Activated CD8-positive, alpha-beta T cell treated with anti-CD3 and anti-CD28 coated beads for 36 hours (primary cell): Measurements from ENCODE around the gene ERCC2. TPM values are rescaled to one million over a fixed set of nuclear protein-coding genes. Genes with fewer than 3 reads are reported as not detected.
A peak's percentile ranks its signal among the peaks of the same experiment; 100 is the strongest.

Source experiments
- ATAC-seq: fragments of 200-7000 bp; cut with Tn5 transposase; one replicate; pipeline ENCODE4 v1.10.0; 2021; ENCODE audit warnings: mild to moderate bottlenecking, moderate library complexity
- CTCF ChIA-PET: fragments of 350-600 bp; sonication (Branson Sonifier 250); formaldehyde crosslinking; loops from one replicate; lab custom pipeline; 2021; ENCODE audit warnings: antibody characterized with exemption; lab: Charles Lee
- POLR2A ChIA-PET: fragments of 350-600 bp; sonication (Branson Sonifier 250); formaldehyde crosslinking; loops from one replicate; lab custom pipeline; 2021; ENCODE audit warnings: antibody characterized with exemption; lab: Charles Lee
- DNase-seq: peaks from one replicate; pipeline ENCODE4 v3.0.0-alpha.2; 2020
- H3K27ac Mint-ChIP-seq: one replicate; pipeline ENCODE4 v1.8.0; 2021; ENCODE audit warnings: mild to moderate bottlenecking, mixed read lengths
- H3K27me3 Mint-ChIP-seq: one replicate; pipeline ENCODE4 v1.8.0; 2021; ENCODE audit warnings: mixed read lengths
- H3K36me3 Mint-ChIP-seq: one replicate; pipeline ENCODE4 v1.8.0; 2021; ENCODE audit warnings: low read depth, mixed read lengths
- H3K4me1 Mint-ChIP-seq: one replicate; pipeline ENCODE4 v1.8.0; 2021; ENCODE audit warnings: low read depth, mixed read lengths
- H3K4me3 Mint-ChIP-seq: one replicate; pipeline ENCODE4 v1.8.0; 2021; ENCODE audit warnings: mild to moderate bottlenecking, moderate library complexity, mixed read lengths
- H3K9me3 Mint-ChIP-seq: one replicate; pipeline ENCODE4 v1.8.0; 2021; ENCODE audit warnings: mixed read lengths
- CTCF ChIP-seq: fragments of 200-600 bp; IDR thresholded peaks from one replicate; pipeline ENCODE4 v1.8.0; 2022; ENCODE audit warnings: antibody characterized with exemption, mild to moderate bottlenecking
- intact Hi-C: fragments of 100-400 bp; cut with micrococcal nuclease; formaldehyde crosslinking; loops from one replicate; pipeline ENCODE4 v1.10.0; 2022
- total RNA-seq, 2 experiments: library from RNA; stranded (reverse); gene quantifications; one replicate each; pipeline ENCODE4 v1.2.3, GENCODE V29; 2021

ERCC2 gene
- total RNA-seq, 2 experiments from 2014 or later: 23.2 to 25.6 TPM

- TF ChIP-seq CTCF: no peak
- H3K9me3 Mint-ChIP-seq: no peaks in the 10 kb centered on the region
- ChIA-PET CTCF (interaction anchor here (1.1 kb wide), 1 partner anchor 32 kb away, joined by 3 read pairs; no protein-coding TSS in a partner anchor), POLR2A (no interaction called here)
- no peaks in the 10 kb centered on the region for H3K4me1 Mint-ChIP-seq
- H3K4me3 Mint-ChIP-seq: no peak overlapping the region
- no peak for DNase-seq
- no peak for ATAC-seq
- no peaks in the 10 kb centered on the region for H3K27me3 Mint-ChIP-seq
- intact Hi-C loops: no loop called here
- no peaks in the 10 kb centered on the region for H3K36me3 Mint-ChIP-seq
- H3K27ac Mint-ChIP-seq: no peak overlapping the region
Measured at GRCh38 chr19:45307361-45307760, 63.0 kb downstream of the ERCC2 start.

- H3K4me1 Mint-ChIP-seq: no peaks in the 10 kb centered on the region
- POLR2A ChIA-PET: no interaction called here
Measured at GRCh38 chr19:45306518-45307027, 63.8 kb downstream of the ERCC2 start.

GRCh38 chr19:45306040-45306439, 64.3 kb downstream of the ERCC2 start:
- Mint-ChIP-seq H3K4me3 (no peak overlapping the region), H3K9me3 (no peaks in the 10 kb centered on the region), H3K27me3 (no peaks in the 10 kb centered on the region), H3K4me1 (no peaks in the 10 kb centered on the region), H3K36me3 (no peaks in the 10 kb centered on the region), H3K27ac (no peak overlapping the region)
- intact Hi-C loops: no loop called here
- CTCF ChIA-PET: interaction anchor here (1.1 kb wide), 1 partner anchor 33 kb away, joined by 3 read pairs; no protein-coding TSS in a partner anchor
- POLR2A ChIA-PET: no interaction called here
- no peak for ATAC-seq
- no peak for DNase-seq
- no peak for TF ChIP-seq CTCF

More at GRCh38 chr19:45306518-45307027, 63.8 kb downstream of the ERCC2 start:
- H3K36me3 Mint-ChIP-seq: no peaks in the 10 kb centered on the region
- no peak for DNase-seq
- CTCF ChIA-PET: interaction anchor here (1.1 kb wide), 1 partner anchor 33 kb away, joined by 3 read pairs; no protein-coding TSS in a partner anchor
- no peaks in the 10 kb centered on the region for H3K9me3 Mint-ChIP-seq
- ATAC-seq: no peak
- no peaks in the 10 kb centered on the region for H3K27me3 Mint-ChIP-seq
- H3K27ac Mint-ChIP-seq: no peak overlapping the region
- H3K4me3 Mint-ChIP-seq: no peak overlapping the region
- TF ChIP-seq CTCF: no peak
- intact Hi-C loops: no loop called here

GRCh38 chr19:45305421-45305820, 65.0 kb downstream of the ERCC2 start:
- TF ChIP-seq CTCF: no peak
- no peaks in the 10 kb centered on the region for H3K27me3 Mint-ChIP-seq
- H3K4me3 Mint-ChIP-seq: no peak overlapping the region
- no peaks in the 10 kb centered on the region for H3K36me3 Mint-ChIP-seq
- H3K27ac Mint-ChIP-seq: no peak overlapping the region
- no peaks in the 10 kb centered on the region for H3K4me1 Mint-ChIP-seq
- H3K9me3 Mint-ChIP-seq: no peaks in the 10 kb centered on the region
- intact Hi-C loops: no loop called here
- no peak for ATAC-seq
- CTCF ChIA-PET: no interaction called here
- POLR2A ChIA-PET: no interaction called here
- peak; percentile 12 for DNase-seq

GRCh38 chr19:45305007-45305406, 65.4 kb downstream of the ERCC2 start:
- DNase-seq (no peak), ATAC-seq (no peak)
- TF ChIP-seq CTCF: no peak
- CTCF ChIA-PET: interaction anchor here (0.7 kb wide), 1 partner anchor 33 kb away, joined by 3 read pairs; no protein-coding TSS in a partner anchor
- Mint-ChIP-seq H3K36me3 (peaks cover 2% of the 10 kb centered on the region), H3K9me3 (no peaks in the 10 kb centered on the region), H3K4me1 (no peaks in the 10 kb centered on the region), H3K27me3 (no peaks in the 10 kb centered on the region), H3K4me3 (no peak overlapping the region), H3K27ac (no peak overlapping the region)
- POLR2A ChIA-PET: no interaction called here
- intact Hi-C loops: no loop called here
